GM10248 (cell line): ENCODE measurements around the gene TPRN.

Source experiments
- CTCF ChIA-PET: fragments of 300-600 bp; sonication (Branson Sonifier 250); formaldehyde crosslinking; extraction: SDS; loops from one replicate; lab custom pipeline; 2021; ENCODE audit warnings: antibody characterized with exemption; lab: Yijun Ruan, JAX
- POLR2A ChIA-PET: fragments of 350-650 bp; sonication (Branson Sonifier 250); formaldehyde crosslinking; extraction: SDS; loops from one replicate; lab custom pipeline; 2020; ENCODE audit warnings: antibody characterized with exemption; lab: Yijun Ruan, JAX
- DNase-seq: peaks from one replicate; pipeline ENCODE4 v3.0.0; 2012; ENCODE audit errors: extremely low spot score
- CTCF ChIP-seq: IDR thresholded peaks from 2 replicates; pipeline ENCODE4 v1.5.1; 2012; ENCODE audit warnings: mild to moderate bottlenecking, low read depth; ENCODE audit errors: extremely low read depth, missing control alignments, control extremely low read depth

TPRN gene

GRCh38 chr9:137232510-137232909 lies 32.0 kb upstream of the TPRN start:
- no peak for DNase-seq
- ChIA-PET POLR2A (no interaction called here), CTCF (no interaction called here)
- TF ChIP-seq CTCF, result no peak

- DNase-seq, result no peak
- no peak for TF ChIP-seq CTCF
- POLR2A ChIA-PET, result no interaction called here
- CTCF ChIA-PET, result no interaction called here
Measured at GRCh38 chr9:137232101-137232500, 31.6 kb upstream of the TPRN start.

GRCh38 chr9:137231372-137232039 lies 31.0 kb upstream of the TPRN start:
- POLR2A ChIA-PET, result interaction anchor here (1.1 kb wide), 1 partner anchor 9 kb away, joined by 4 read pairs; no protein-coding TSS in a partner anchor
- TF ChIP-seq CTCF, result no peak
- DNase-seq, result no peak
- CTCF ChIA-PET, result interaction anchor here (1.0 kb wide), 1 partner anchor 196 kb away, joined by 3 read pairs; no protein-coding TSS in a partner anchor

- POLR2A ChIA-PET, result interaction anchor here (1.1 kb wide), 1 partner anchor 10 kb away, joined by 4 read pairs; no protein-coding TSS in a partner anchor
- no peak for TF ChIP-seq CTCF
- CTCF ChIA-PET, result interaction anchor here (1.0 to 1.9 kb wide), 3 partner anchors 10 to 196 kb away, joined by 3 to 5 read pairs (median 4); partner anchors contain the start of gene TUBB4B
- no peak for DNase-seq
Measured at GRCh38 chr9:137230705-137231371, 30.3 kb upstream of the TPRN start, which contains the start of gene SLC34A3. TSS of gene SLC34A3 (plus strand) at chr9:137230901. CDS start at chr9:137231703, 802 bp downstream.

GRCh38 chr9:137229903-137230704 lies 29.6 kb upstream of the TPRN start:
- TF ChIP-seq CTCF, result no peak
- ChIA-PET CTCF (interaction anchor here (0.9 to 3.6 kb wide), 6 partner anchors 11 to 195 kb away, joined by 3 to 18 read pairs (median 4); partner anchors contain the start of genes SSNA1 and TUBB4B), POLR2A (interaction anchor here (0.7 to 1.3 kb wide), 2 partner anchors 11 to 13 kb away, joined by 3 to 9 read pairs; partner anchors contain the start of gene TUBB4B)
- no peak for DNase-seq
